MG63 (cell line): Measurements from ENCODE around the gene CBLC. TPM values are rescaled to one million over a fixed set of nuclear protein-coding genes. Genes with fewer than 3 reads are reported as not detected.
"Not testable (repeated sequence)": the region's sequence is repeated elsewhere in the genome, so short reads cannot be mapped to it uniquely, and the experiment has no call there.

Experiments used
- DNase-seq: peaks from one replicate; pipeline ENCODE4 v3.0.0-alpha.2; 2020
- H3K27me3 ChIP-seq: fragments of 250-450 bp; sonication (Bioruptor Pico); 2 replicates; pipeline ENCODE4 v1.5.1; 2020; ENCODE audit warnings: mild to moderate bottlenecking, moderate library complexity
- H3K36me3 ChIP-seq: fragments of 250-450 bp; sonication (Bioruptor Pico); 2 replicates; pipeline ENCODE4 v1.5.1; 2020; ENCODE audit warnings: mild to moderate bottlenecking, moderate library complexity
- H3K4me3 ChIP-seq: fragments of 250-450 bp; sonication (Bioruptor Pico); 2 replicates; pipeline ENCODE4 v1.5.1; 2020; ENCODE audit warnings: mild to moderate bottlenecking, moderate library complexity
- H3K9me3 ChIP-seq: fragments of 250-450 bp; sonication (Bioruptor Pico); 2 replicates; pipeline ENCODE4 v1.5.1; 2020; ENCODE audit warnings: mild to moderate bottlenecking, moderate library complexity
- total RNA-seq: library from RNA; depleted of rRNA; stranded (reverse); fragments of >200 nt; shearing (Covaris generic); gene quantifications from 2 replicates; pipeline ENCODE4 v1.2.3, GENCODE V29; 2014; ENCODE audit warnings: low replicate concordance

Gene CBLC
- total RNA-seq, 1 experiment from 2014 or later: not detected

- DNase-seq: no peak
Observed at GRCh38 chr19:44818466-44819031, 40.9 kb downstream of the CBLC start.

GRCh38 chr19:44819246-44819832 is 41.6 kb downstream of the CBLC start:
- DNase-seq: no peak
- H3K27me3 ChIP-seq: no peaks in the 10 kb centered on the region
- H3K36me3 ChIP-seq: no peaks in the 10 kb centered on the region
- H3K4me3 ChIP-seq: no peak overlapping the region
- no peaks in the 10 kb centered on the region for H3K9me3 ChIP-seq

More at GRCh38 chr19:44818466-44819031, 40.9 kb downstream of the CBLC start:
- H3K27me3 ChIP-seq: no peaks in the 10 kb centered on the region
- H3K4me3 ChIP-seq: no peak overlapping the region
- no peaks in the 10 kb centered on the region for H3K9me3 ChIP-seq
- H3K36me3 ChIP-seq: no peaks in the 10 kb centered on the region; the same call in 1 of the 2 replicates

DNA sequence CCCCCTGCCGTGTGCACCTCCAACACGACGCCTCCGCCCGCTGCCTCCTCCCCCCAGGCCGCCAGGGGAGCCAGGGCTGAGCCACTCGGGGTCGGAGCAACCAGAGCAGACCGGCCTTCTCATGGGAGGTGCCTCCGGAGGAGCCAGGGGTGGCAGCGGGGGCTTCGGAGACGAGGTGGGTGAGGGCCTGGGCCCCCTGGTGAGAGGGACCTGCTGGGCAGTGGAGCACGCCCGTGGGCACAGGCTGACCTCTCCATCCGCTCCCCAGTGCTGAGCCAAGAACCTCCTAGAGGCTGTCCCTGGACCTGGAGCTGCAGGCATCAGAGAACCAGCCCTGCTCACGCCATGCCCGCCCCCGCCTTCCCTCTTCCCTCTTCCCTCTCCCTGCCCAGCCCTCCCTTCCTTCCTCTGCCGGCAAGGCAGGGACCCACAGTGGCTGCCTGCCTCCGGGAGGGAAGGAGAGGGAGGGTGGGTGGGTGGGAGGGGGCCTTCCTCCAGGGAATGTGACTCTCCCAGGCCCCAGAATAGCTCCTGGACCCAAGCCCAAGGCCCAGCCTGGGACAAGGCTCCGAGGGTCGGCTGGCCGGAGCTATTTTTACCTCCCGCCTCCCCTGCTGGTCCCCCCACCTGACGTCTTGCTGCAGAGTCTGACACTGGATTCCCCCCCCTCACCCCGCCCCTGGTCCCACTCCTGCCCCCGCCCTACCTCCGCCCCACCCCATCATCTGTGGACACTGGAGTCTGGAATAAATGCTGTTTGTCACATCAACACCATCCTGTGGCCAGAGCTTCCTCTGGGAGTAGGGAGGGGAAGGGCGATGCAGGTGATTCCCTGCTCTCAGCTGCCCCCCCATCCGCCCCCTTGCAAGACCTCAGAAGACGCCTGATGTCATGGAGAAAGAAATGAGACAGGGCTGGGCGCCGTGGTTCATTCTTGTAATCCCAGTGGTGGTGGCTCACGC is 43.2 kb downstream of the CBLC start:
- H3K4me3 ChIP-seq: no peak overlapping the region
- no peaks in the 10 kb centered on the region for H3K9me3 ChIP-seq
- H3K27me3 ChIP-seq: no peaks in the 10 kb centered on the region
- no peak for DNase-seq
- no peaks in the 10 kb centered on the region for H3K36me3 ChIP-seq

DNA sequence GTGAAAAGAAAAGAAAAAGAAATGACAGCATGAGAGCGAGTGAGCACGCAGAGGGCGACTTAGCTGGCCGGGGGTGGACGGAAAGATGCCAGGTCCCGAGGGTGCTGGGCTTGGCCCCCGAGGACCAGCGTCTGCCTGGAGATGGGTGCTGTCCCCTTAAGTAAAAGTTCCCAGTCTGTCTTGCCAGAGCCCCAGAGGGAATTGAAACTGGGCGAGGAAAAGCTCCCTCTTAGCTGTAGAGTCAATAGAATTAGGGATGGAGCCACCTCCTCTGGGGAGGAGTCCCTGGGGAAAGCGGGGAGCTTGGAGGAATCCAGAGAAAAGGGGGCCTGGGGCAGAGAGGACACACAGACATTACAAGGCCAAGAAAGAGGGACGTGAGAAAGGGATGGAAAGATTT is 44.5 kb downstream of the CBLC start:
- Histone ChIP-seq H3K36me3 (no peaks in the 10 kb centered on the region), H3K4me3 (no peak overlapping the region), H3K27me3 (peaks cover 1% of the 10 kb centered on the region; the same call in 1 of the 2 replicates), H3K9me3 (no peaks in the 10 kb centered on the region)
- no peak for DNase-seq

- Histone ChIP-seq H3K36me3 (no peaks in the 10 kb centered on the region), H3K9me3 (no peaks in the 10 kb centered on the region)
- DNase-seq: no peak
Observed at GRCh38 chr19:44822670-44823372, 45.1 kb downstream of the CBLC start.

DNA sequence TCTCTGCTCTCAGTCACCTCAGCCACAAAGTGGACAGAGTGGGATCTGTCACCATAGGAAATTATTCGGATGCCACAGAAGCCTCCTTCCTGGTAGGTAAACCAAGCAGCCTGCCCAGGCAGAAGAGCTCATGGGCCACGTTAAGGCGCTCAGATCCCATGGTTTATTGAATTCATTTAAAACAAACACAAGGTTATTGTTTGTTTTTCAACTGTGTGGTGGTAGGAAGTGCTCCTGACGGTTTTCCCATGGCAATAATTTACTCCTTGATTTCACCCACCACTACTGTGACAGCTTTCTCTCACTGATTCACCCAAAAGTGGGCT is 45.6 kb downstream of the CBLC start:
- Histone ChIP-seq H3K36me3 (no peaks in the 10 kb centered on the region), H3K4me3 (no peak overlapping the region), H3K27me3 (peaks cover 3% of the 10 kb centered on the region; the same call in 1 of the 2 replicates), H3K9me3 (no peaks in the 10 kb centered on the region)
- DNase-seq: no peak

More at GRCh38 chr19:44822670-44823372, 45.1 kb downstream of the CBLC start:
- Histone ChIP-seq H3K4me3 (no peak overlapping the region), H3K27me3 (peaks cover 3% of the 10 kb centered on the region; the same call in 1 of the 2 replicates)

- H3K36me3 ChIP-seq: no peaks in the 10 kb centered on the region
- peaks cover 3% of the 10 kb centered on the region; the same call in 1 of the 2 replicates for H3K27me3 ChIP-seq
- no peak for DNase-seq
- no peak overlapping the region for H3K4me3 ChIP-seq
- H3K9me3 ChIP-seq: no peaks in the 10 kb centered on the region
Observed at GRCh38 chr19:44824761-44825160, 47.1 kb downstream of the CBLC start.

DNA sequence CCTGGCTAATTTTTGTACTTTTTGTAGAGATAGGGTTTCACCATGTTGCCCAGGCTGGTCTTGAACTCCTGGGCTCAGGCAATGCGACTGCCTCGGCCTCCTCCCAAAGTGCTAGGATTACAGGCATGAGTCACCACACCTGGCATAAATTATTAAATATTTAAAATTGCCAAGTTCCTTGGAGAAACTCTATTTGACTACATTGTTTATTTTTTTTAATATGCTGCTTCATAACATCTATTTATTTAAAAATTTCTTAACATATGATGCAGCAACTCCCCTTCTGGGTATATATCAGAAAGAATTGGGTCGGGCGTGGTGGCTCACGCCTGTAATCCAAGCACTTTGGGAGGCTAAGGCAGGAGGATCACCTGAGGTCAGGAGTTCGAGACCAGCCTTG is 55.2 kb downstream of the CBLC start:
- DNase-seq: peak; percentile 36
- not testable (repeated sequence) for H3K27me3 ChIP-seq, H3K9me3 ChIP-seq, H3K4me3 ChIP-seq, H3K36me3 ChIP-seq

- not testable (repeated sequence) for H3K36me3 ChIP-seq, DNase-seq, H3K4me3 ChIP-seq, H3K27me3 ChIP-seq, H3K9me3 ChIP-seq
Observed at GRCh38 chr19:44834399-44834798, 56.7 kb downstream of the CBLC start.

DNA sequence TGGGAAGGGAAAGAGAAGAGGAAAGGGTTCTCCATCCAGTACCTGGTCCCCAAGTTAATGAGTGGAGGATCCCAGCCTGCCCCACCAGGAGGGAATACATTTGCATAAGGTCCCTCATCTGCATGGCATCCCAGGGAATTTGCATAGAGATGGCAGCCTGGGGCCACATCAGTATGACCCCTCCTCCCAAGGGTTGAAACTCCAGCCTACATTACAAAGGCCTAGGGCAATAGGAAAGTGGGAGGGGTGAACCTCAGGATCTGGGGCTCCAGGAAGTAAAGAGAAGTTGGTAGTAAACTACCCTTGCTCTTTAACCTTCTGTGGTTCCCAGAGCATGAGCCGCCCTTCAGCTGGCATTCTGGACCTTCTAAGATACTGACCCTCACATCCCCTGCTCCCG is 61.6 kb downstream of the CBLC start:
- H3K36me3 ChIP-seq: no peaks in the 10 kb centered on the region
- H3K4me3 ChIP-seq: no peak overlapping the region
- DNase-seq: no peak
- H3K27me3 ChIP-seq: no peaks in the 10 kb centered on the region
- no peaks in the 10 kb centered on the region for H3K9me3 ChIP-seq

DNA sequence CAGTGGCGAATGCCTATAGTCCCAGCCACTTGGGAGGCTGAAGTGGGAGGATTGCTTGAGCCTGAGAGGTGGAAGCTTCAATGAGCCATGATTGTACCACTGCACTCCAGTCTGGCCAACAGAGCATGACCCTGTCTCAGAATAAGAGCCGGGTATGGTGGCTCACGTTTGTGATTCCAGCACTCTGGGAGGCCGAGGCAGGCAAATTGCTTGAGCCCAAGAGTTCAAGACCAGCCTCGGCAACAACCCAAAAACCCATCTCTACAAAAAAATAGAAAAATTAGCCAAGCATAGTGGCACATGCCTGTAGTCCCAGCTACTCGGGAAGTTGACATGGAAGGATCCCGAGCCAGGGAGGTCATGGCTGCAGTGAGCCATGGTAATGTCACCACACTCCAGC is 63.1 kb downstream of the CBLC start:
- no peaks in the 10 kb centered on the region for H3K9me3 ChIP-seq
- no peak for DNase-seq
- no peaks in the 10 kb centered on the region for H3K27me3 ChIP-seq

DNA sequence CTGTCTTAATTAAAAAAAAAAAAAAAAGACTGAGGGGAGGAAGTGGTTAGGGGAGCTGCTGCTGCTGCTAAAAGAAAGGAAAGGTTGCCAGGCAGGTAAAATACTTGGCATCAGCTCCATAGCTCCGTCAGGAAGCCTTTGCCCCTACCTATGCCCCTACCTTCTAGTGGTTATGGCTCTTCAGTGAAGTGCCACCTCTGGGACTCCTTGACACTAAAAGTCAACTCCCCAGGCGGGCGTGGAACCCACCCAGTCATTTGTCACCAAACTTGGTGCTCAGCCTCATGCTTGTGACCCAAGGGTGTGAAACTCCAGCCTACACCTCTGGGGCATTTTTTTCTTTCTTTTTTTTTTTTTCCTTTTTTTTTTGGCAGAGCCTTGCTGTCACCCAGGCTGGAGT is 63.5 kb downstream of the CBLC start:
- no peak for DNase-seq
- no peaks in the 10 kb centered on the region for H3K9me3 ChIP-seq
- no peaks in the 10 kb centered on the region for H3K36me3 ChIP-seq
- no peak overlapping the region for H3K4me3 ChIP-seq
- H3K27me3 ChIP-seq: no peaks in the 10 kb centered on the region

More for the DNA sequence above, 63.1 kb downstream of the CBLC start:
- no peak overlapping the region for H3K4me3 ChIP-seq
- no peaks in the 10 kb centered on the region for H3K36me3 ChIP-seq

DNA sequence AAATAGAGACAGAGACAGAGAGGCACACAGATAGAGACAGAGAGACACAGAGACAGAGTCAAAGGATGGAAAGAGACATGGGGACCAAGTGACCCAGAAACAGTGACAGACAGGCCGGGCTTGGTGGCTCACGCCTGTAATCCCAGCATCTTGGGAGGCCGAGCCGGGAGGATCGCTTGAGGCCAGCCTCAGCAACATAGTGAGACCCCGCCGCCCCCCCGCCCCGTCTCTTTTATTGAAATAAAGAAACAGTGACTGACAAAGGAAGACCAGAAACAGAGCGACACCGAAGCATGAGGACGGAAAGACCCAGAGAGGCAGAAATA is 67.6 kb downstream of the CBLC start:
- no peak for DNase-seq
- H3K27me3 ChIP-seq: no peaks in the 10 kb centered on the region
- H3K36me3 ChIP-seq: no peaks in the 10 kb centered on the region
- H3K4me3 ChIP-seq: peak overlapping the region; percentile 78
- no peaks in the 10 kb centered on the region for H3K9me3 ChIP-seq

DNA sequence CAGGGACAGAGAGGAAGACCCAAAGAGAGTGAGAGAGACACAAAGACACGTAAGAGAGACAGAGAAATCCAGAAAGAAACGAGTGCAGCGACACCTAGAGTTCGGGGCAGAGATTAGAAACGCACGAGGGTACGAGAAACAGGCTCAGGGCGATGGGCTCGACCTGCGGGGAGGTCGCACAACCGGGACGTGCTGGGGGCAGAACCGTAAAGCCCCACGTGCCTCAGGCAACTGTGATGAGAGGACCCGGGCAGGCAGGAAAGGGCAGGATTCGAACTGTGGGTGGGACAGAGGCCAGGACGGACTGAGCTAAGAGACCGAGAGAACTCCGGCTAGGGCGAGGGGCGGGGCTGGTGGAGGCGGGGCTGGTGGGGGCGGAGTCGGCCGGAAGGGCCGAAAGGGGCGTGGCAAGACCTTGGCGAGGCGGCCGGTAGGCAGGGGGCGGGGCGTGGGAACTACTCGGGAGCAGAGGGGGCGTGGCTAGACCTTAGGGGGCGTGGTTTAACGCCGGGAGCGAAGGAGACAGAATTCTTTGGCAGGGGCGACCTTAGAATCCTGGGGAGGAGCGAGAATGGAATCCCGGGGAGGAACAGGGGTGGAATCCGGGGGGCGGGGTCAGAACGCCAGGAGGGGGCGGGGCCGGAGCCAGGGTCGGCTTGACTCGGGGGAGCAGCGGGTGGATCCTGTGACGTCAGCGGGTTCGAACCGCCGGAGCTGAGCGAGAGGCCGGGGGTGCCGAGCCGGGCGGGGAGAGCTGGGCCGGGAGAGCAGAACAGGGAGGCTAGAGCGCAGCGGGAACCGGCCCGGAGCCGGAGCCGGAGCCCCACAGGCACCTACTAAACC is 68.1 kb downstream of the CBLC start, which contains the start of gene NECTIN2:
Gene NECTIN2 (plus strand): TSS at position 686 of the 843 bp plus-strand sequence. CDS start 229 bp downstream, outside the sequence.
- Histone ChIP-seq H3K9me3 (no peaks in the 10 kb centered on the region), H3K4me3 (peak within 1 kb of the TSS; percentile 78), H3K27me3 (no peaks in the 10 kb centered on the region), H3K36me3 (no peaks in the 10 kb centered on the region)
- DNase-seq: peak; percentile 97

DNA sequence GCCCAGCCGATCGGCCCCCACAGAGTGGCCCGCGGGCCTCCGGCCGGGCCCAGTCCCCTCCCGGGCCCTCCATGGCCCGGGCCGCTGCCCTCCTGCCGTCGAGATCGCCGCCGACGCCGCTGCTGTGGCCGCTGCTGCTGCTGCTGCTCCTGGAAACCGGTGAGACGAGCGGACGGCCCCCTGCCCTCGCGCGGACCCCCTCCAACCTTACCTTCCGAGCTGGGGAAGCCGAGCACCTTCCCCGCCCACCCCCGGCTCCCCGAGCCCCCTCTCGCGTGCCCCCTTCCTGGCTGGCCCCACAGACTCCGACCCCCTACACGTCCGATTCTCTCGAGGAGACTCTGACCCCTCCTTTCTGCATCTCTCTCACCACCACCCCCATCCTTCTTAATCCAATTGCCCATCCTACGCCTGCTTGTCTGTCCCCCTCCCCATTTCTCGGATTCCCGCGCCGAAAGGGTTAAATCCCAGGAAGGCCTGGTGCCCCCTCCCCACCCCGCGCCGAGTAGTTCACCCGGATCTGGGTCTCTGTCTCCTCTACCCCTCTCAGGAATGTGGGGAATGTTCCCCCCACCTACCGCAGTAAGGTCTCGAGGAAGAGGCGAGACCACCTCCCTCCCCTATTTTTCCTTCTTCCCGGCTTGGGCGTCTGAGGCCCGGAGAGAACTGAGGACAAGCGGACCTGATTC is 68.9 kb downstream of the CBLC start:
- H3K9me3 ChIP-seq: no peaks in the 10 kb centered on the region
- peak; percentile 22 for DNase-seq
- H3K27me3 ChIP-seq: no peaks in the 10 kb centered on the region
- peak overlapping the region; percentile 78 for H3K4me3 ChIP-seq
- no peaks in the 10 kb centered on the region for H3K36me3 ChIP-seq
